ENCODE data around the gene CD8A. TPM values are rescaled to one million over a fixed set of nuclear protein-coding genes. Genes with fewer than 3 reads are reported as not detected.

Gene CD8A
- total RNA-seq, 2 experiments from 2014 or later, result 1.3 to 1.4 TPM

DNA sequence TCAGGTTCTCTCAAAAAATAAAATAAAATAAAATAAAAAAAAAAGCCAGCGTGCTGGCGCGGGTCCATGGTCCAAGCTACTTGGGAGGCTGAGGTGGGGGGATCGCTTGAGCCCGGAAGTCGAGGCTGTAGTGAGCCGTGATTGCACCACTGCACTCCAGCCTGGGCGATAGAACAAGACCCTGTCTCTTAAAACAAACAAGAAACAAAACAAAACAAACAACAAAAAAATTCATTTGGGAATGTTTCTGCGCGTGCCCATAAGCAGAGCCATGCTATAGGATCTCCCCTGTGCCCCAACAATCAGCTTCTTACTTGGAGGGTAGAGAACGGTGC lies 16.4 kb upstream of the CD8A start:
- Mint-ChIP-seq H3K36me3 (ENCODE audit: low read depth) (no peaks in the 10 kb centered on the region), H3K4me3 (peak overlapping the region; percentile 75)
- intact Hi-C loops (cut with micrococcal nuclease), result loop anchor here (10.0 kb wide), 1 partner anchor 412 kb away; no protein-coding TSS in a partner anchor

DNA sequence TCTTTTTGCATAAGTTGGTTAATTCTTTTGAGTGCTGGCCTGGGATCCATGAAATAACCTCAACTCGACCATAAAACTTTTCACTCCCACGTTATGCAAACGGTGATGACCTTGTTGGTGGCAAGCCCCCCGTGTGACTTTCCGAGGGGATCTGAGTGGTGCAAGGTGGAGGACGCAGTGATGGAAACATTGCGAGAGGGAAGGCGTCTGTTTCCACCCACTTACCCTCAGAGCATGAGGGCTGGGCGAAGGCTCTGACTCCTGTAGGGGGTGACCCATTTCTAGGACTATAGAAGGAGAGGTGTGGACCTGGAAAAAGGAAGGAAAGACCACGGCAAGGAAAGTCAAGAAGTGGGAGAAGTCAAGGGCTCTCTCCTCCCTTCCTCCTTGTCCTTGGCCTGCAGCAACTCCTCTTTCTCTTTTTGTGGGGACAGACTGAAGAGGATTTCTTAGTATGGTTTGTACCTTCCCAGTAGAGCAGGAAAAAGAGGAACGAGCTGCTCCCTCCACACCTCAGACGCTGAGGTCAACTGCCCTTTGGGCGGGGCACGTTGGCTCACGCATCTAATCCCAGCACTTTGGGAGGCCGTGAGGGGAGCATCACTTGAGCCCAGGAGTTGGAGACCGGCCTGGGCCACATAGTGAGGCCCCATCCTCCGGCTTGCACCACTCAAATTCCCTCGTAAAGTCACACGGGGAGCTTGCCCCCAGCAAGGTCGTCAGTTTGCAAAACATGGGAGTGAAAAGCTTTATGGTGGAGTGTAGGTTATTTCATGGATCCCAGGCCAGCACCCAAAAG lies 15.5 kb upstream of the CD8A start:
- CTCF ChIA-PET, result interaction anchor here (0.5 to 2.3 kb wide), 4 partner anchors 14 to 130 kb away, joined by 3 to 8 read pairs (median 4); no protein-coding TSS in a partner anchor
- no peak overlapping the region for H3K27ac Mint-ChIP-seq
- H3K4me1 Mint-ChIP-seq (ENCODE audit: low read depth), result peaks cover 17% of the 10 kb centered on the region
- H3K9me3 Mint-ChIP-seq, result no peaks in the 10 kb centered on the region
- intact Hi-C loops (cut with micrococcal nuclease), result loop anchor here (10.0 kb wide), 1 partner anchor 411 kb away; no protein-coding TSS in a partner anchor
- peaks cover 30% of the 10 kb centered on the region for H3K27me3 Mint-ChIP-seq (ENCODE audit: low read depth)
- no peaks in the 10 kb centered on the region for H3K36me3 Mint-ChIP-seq (ENCODE audit: low read depth)
- DNase-seq, result no peak
- no peak overlapping the region for H3K4me3 Mint-ChIP-seq

More for the DNA sequence above, 16.4 kb upstream of the CD8A start:
- CTCF ChIA-PET, result interaction anchor here (0.5 to 2.3 kb wide), 6 partner anchors 9 to 1372 kb away, joined by 3 to 8 read pairs (median 4); no protein-coding TSS in a partner anchor
- Mint-ChIP-seq H3K4me1 (ENCODE audit: low read depth) (peaks cover 17% of the 10 kb centered on the region), H3K27me3 (ENCODE audit: low read depth) (peaks cover 34% of the 10 kb centered on the region), H3K27ac (no peak overlapping the region), H3K9me3 (no peaks in the 10 kb centered on the region)
- DNase-seq, result no peak

DNA sequence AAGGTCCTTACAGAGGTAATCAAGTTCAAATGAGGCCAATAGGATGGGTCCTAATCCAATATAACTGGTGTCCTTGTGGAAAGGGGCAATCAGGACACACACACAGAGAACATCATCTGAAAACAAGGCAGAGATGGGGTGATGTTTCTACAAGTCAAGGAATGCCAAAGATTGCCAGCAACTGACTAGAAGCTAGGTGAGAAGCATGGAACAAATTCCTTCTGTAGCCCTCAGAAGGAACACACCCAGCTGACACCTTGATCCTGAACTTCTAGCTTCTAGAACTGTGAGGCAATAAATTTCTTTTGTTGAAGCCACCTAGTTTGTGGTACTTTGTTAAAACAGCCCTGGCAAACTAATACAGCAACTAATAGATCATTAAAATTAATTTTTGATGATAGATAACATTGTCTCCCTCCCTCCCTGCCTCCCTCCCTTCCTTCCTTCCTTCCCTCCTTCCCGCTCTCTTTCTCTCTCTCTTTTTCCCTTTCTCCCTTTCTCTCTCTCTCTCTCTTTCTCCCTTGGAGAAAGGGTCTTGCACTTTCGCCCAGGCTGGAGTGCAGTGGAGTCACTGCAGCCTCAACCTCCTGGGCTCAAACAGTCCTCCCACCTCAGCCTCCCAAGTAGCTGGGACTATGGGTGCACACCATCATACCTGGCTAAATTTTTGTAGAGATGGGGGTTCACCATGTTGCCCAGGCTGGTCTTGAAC lies 10.3 kb upstream of the CD8A start:
- Mint-ChIP-seq H3K36me3 (ENCODE audit: low read depth) (peaks cover under 1% of the 10 kb centered on the region), H3K27ac (no peak overlapping the region), H3K4me3 (no peak overlapping the region), H3K9me3 (peaks cover 14% of the 10 kb centered on the region), H3K4me1 (ENCODE audit: low read depth) (no peaks in the 10 kb centered on the region), H3K27me3 (ENCODE audit: low read depth) (peaks cover 10% of the 10 kb centered on the region)
- intact Hi-C loops (cut with micrococcal nuclease), result loop anchor here (10.0 kb wide), 1 partner anchor 406 kb away; no protein-coding TSS in a partner anchor
- CTCF ChIA-PET, result no interaction called here
- DNase-seq, result no peak

DNA sequence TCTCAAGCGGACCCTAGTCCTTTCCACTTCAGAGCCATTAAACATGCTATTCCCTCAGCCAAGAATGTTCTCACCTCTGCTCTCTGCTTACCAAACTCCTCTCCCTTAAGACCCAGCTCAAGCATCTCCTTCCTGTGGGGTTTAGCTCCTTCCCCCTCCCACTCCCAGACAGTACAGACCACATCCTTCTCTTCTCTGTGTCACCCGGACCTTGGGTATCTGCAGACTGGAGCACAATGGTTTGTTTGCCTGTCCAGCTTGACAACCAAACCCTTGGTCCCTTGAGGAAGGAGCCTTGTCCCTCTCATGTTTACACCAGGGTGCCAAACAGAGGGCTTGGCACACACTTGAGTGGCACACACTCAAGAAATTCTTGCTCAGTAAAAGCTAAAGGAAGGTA lies 4.1 kb upstream of the CD8A start:
- CTCF ChIA-PET, result interaction anchor here (1.2 kb wide), 1 partner anchor 30 kb away, joined by 3 read pairs; no protein-coding TSS in a partner anchor
- Mint-ChIP-seq H3K27me3 (ENCODE audit: low read depth) (peaks cover 54% of the 10 kb centered on the region), H3K36me3 (ENCODE audit: low read depth) (peaks cover 5% of the 10 kb centered on the region), H3K4me3 (no peak overlapping the region), H3K27ac (no peak overlapping the region), H3K4me1 (ENCODE audit: low read depth) (peaks cover 15% of the 10 kb centered on the region), H3K9me3 (peaks cover 20% of the 10 kb centered on the region)
- intact Hi-C loops (cut with micrococcal nuclease), result no loop called here
- DNase-seq, result no peak

DNA sequence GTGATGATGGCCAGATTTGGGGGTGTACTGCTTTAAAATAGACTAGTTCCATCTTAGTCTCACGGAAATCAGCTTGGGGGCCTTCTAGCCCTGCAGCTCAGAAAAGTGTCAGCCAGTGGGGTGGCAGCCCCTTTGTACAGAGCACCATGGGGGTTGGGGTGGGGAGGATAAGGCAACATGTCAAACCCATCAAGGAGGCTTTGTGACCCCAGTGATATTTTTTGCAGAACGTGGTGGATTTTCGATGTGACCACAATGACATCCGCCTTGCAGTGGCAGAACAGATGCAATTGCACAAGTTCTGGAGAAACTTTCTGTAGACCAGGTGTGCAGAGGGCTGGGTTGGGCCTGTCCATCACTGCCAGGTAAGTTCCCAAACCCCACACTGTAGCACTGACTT lies 3.0 kb upstream of the CD8A start:
- Mint-ChIP-seq H3K9me3 (peaks cover 20% of the 10 kb centered on the region), H3K27me3 (ENCODE audit: low read depth) (peaks cover 59% of the 10 kb centered on the region), H3K4me1 (ENCODE audit: low read depth) (peaks cover 16% of the 10 kb centered on the region), H3K4me3 (no peak overlapping the region), H3K27ac (no peak overlapping the region), H3K36me3 (ENCODE audit: low read depth) (peaks cover 5% of the 10 kb centered on the region)
- no peak for DNase-seq
- intact Hi-C loops (cut with micrococcal nuclease), result no loop called here
- CTCF ChIA-PET, result no interaction called here

DNA sequence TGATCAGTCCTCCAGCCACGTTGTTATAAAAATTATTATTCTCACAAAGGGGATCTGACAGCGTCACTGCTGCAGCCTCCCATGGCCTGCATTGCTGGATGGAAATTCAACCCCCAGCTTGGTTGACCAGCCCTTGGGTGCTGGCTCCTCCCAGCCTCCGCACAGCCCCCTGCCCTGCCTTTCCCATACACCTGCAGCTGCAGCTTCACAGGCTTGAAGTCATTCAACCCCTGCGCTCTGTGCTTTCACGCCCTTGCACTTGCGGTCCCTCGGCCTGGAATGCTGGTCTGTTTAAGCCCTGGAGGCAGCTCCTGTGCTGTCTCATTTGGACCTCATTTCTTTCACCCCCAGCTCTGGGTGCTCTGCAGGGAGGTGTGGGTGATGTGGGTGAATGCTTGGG lies 860 bp upstream of the CD8A start:
- no peak overlapping the region for H3K27ac Mint-ChIP-seq
- intact Hi-C loops (cut with micrococcal nuclease), result no loop called here
- H3K27me3 Mint-ChIP-seq (ENCODE audit: low read depth), result peaks cover 62% of the 10 kb centered on the region
- H3K36me3 Mint-ChIP-seq (ENCODE audit: low read depth), result peaks cover 5% of the 10 kb centered on the region
- H3K9me3 Mint-ChIP-seq, result peaks cover 12% of the 10 kb centered on the region
- CTCF ChIA-PET, result interaction anchor here (0.7 to 1.1 kb wide), 2 partner anchors 15 to 17 kb away, joined by 3 read pairs; no protein-coding TSS in a partner anchor
- H3K4me1 Mint-ChIP-seq (ENCODE audit: low read depth), result peaks cover 16% of the 10 kb centered on the region
- peak overlapping the region; percentile 74 for H3K4me3 Mint-ChIP-seq
- no peak for DNase-seq

DNA sequence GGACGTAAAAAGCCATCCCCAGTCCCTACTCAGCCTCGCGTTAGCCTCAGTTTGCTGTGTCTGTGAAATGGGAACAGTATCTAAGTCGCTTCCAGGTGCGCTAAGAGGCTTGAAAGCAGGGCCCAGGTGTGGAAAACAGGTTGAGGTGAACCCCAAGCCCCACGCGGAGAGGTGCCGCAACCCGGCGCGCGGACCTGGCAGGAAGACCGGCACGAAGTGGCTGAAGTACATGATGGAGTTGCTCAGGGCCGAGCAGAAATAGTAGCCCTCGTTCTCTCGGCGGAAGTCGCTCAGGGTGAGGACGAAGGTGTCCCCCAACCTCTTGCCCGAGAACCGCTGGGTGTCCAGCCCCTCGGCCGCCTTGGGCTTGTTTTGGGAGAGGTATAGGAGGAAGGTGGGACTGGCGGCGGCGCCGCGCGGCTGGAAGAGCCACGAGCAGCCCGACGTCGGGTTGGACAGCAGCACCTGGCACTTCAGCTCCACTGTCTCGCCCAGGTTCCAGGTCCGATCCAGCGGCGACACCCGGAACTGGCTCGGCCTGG lies 508 bp downstream of the CD8A start:
- intact Hi-C loops (cut with micrococcal nuclease), result no loop called here
- CTCF ChIA-PET, result interaction anchor here (0.7 to 1.2 kb wide), 2 partner anchors 18 to 302 kb away, joined by 3 read pairs; no protein-coding TSS in a partner anchor
- no peak overlapping the region for H3K27ac Mint-ChIP-seq
- no peak for DNase-seq
- peaks cover under 1% of the 10 kb centered on the region for H3K9me3 Mint-ChIP-seq
- H3K4me3 Mint-ChIP-seq, result peak overlapping the region; percentile 66
- peaks cover 3% of the 10 kb centered on the region for H3K36me3 Mint-ChIP-seq (ENCODE audit: low read depth)
- peaks cover 55% of the 10 kb centered on the region for H3K27me3 Mint-ChIP-seq (ENCODE audit: low read depth)
- peaks cover 16% of the 10 kb centered on the region for H3K4me1 Mint-ChIP-seq (ENCODE audit: low read depth)

DNA sequence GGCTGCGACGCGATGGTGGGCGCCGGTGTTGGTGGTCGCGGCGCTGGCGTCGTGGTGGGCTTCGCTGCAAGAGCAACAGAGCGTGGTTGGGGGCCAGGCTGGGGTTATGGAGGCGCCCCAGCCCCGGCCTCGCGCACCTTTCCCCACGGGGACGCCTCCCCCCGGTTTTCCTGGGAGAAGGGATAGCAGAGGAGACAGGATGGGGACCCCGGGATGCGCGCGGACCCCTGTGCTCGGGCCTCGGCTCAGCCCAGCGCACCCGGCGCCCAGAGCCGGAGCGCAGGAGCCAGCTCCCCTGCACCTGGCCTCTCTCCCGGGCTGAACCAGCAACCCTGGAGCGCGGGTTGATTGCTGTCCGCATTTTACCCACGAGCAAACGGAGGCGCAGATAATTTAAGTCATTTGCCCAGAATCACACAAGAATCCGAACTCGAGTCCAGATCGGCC lies 1.0 kb downstream of the CD8A start:
- no peaks in the 10 kb centered on the region for H3K9me3 Mint-ChIP-seq
- CTCF ChIA-PET, result interaction anchor here (1.2 kb wide), 1 partner anchor 18 kb away, joined by 3 read pairs; no protein-coding TSS in a partner anchor

DNA sequence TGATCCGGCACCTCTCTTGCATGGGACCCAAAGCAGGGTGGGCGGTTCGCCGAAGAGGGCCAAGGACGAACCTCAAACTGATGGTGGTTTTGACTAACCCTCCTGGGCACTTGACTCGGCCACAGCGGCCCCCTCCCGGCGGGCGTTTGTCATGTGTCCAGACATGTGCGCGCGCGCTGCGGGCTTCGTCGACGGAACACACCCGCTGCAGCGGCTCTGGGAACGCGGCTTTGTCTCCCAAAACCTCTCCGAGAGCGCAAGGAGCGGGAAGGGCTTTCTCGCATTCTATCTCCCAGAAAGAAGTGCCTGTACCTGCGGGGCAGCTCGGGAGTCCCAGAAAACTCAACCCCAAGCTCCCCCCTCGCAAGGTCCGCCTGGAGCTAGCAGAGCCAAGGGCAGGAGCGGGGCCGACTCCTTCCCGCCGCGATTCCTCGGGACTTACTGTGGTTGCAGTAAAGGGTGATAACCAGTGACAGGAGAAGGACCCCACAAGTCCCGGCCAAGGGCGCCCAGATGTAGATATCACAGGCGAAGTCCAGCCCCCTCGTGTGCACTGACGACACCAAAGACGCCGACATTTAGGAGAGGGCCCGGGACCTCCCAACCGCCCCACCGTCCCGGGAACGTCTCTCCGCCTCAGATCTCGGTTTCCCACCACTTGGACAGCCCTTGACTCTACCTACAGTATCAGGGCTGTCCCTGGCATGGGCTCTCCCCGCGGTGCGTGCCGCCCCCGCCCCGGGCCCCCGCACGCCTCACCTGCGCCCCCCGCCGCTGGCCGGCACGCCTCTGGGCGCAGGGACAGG lies 1.6 kb downstream of the CD8A start:
- no peak overlapping the region for H3K27ac Mint-ChIP-seq

More for the DNA sequence above, 1.0 kb downstream of the CD8A start:
- no peak for DNase-seq
- Mint-ChIP-seq H3K27ac (no peak overlapping the region), H3K4me1 (ENCODE audit: low read depth) (peaks cover 16% of the 10 kb centered on the region), H3K4me3 (peak overlapping the region; percentile 66), H3K27me3 (ENCODE audit: low read depth) (peaks cover 51% of the 10 kb centered on the region), H3K36me3 (ENCODE audit: low read depth) (no peaks in the 10 kb centered on the region)
- intact Hi-C loops (cut with micrococcal nuclease), result no loop called here

DNA sequence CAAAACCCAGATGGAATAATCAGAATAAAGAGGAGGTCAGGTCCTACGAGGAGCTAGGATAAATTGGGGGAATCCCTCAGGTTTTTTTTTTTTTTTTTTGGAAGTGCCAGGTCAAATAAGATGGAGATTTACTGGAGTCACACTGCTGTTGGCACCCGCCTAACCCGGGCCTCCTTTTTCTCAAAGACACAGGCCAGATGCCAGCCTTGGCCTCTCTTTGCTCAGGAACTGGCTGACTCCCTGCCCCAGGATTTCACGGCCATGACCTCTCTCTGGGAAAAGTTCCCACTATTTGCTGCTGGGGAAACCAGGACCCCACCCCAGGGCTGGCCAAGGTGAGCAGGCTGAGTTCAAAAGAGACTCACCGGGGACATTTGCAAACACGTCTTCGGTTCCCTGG lies 2.5 kb downstream of the CD8A start:
- intact Hi-C loops (cut with micrococcal nuclease), result no loop called here
- no peak for DNase-seq
- no peak overlapping the region for H3K27ac Mint-ChIP-seq
- H3K4me3 Mint-ChIP-seq, result no peak overlapping the region
- H3K4me1 Mint-ChIP-seq (ENCODE audit: low read depth), result peaks cover 24% of the 10 kb centered on the region
- CTCF ChIA-PET, result no interaction called here
- H3K27me3 Mint-ChIP-seq (ENCODE audit: low read depth), result peaks cover 38% of the 10 kb centered on the region
- no peaks in the 10 kb centered on the region for H3K9me3 Mint-ChIP-seq
- no peaks in the 10 kb centered on the region for H3K36me3 Mint-ChIP-seq (ENCODE audit: low read depth)

More for the DNA sequence above, 1.6 kb downstream of the CD8A start:
- Mint-ChIP-seq H3K36me3 (ENCODE audit: low read depth) (no peaks in the 10 kb centered on the region), H3K27me3 (ENCODE audit: low read depth) (peaks cover 46% of the 10 kb centered on the region), H3K9me3 (no peaks in the 10 kb centered on the region), H3K4me1 (ENCODE audit: low read depth) (peaks cover 19% of the 10 kb centered on the region), H3K4me3 (no peak overlapping the region)
- CTCF ChIA-PET, result interaction anchor here (0.5 to 1.2 kb wide), 3 partner anchors 9 to 569 kb away, joined by 3 read pairs; no protein-coding TSS in a partner anchor
- DNase-seq, result no peak
- intact Hi-C loops (cut with micrococcal nuclease), result no loop called here

DNA sequence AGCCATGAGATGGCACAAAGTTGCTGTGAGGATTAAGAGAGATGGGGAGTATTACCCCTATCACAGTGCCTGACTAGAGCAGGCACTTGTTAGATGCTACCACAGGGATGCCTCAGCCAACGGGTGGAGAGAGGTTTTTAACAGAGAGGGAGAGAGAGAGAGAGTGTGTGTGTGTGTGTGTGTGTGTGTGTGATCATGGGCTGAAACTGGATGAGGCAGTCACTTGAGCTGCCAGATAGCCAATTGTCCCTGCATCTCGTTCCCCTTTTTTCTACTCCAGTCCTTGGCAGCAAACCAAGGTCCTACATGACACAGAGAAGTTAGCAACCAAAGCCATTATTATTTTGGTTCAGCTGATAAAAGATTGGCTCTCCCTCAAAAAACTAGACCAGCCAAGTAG lies 3.0 kb downstream of the CD8A start:
- intact Hi-C loops (cut with micrococcal nuclease), result no loop called here
- peaks cover 36% of the 10 kb centered on the region for H3K27me3 Mint-ChIP-seq (ENCODE audit: low read depth)
- no peaks in the 10 kb centered on the region for H3K9me3 Mint-ChIP-seq
- H3K4me3 Mint-ChIP-seq, result no peak overlapping the region
- peaks cover 24% of the 10 kb centered on the region for H3K4me1 Mint-ChIP-seq (ENCODE audit: low read depth)
- no peak for DNase-seq
- no peaks in the 10 kb centered on the region for H3K36me3 Mint-ChIP-seq (ENCODE audit: low read depth)
- CTCF ChIA-PET, result no interaction called here
- H3K27ac Mint-ChIP-seq, result no peak overlapping the region

All from activated naive CD4-positive, alpha-beta T cell treated with anti-CD3 and anti-CD28 coated beads for 36 hours (primary cell).